ENCODE measurements around the gene CRBN. TPM values are rescaled to one million over a fixed set of nuclear protein-coding genes. Genes with fewer than 3 reads are reported as not detected.

Gene CRBN
- total and polyA plus RNA-seq, 2 donors (not counting 3 experiments of a cell fraction or from before 2014, with no cell fraction given) = 25.2 to 36.1 TPM

GRCh38 chr3:3165650-3166049 lies 13.8 kb downstream of the CRBN start:
- dilution Hi-C loops (cut with MboI; ENCODE audit: extremely low pct_ligation_motif_present, low sequenced_read_pairs) = no loop called here
- no peak overlapping the region for H3K9ac ChIP-seq (replicated peaks; ENCODE audit: extremely low read depth, insufficient read depth, low read length)
- H3K4me3 ChIP-seq (replicated peaks in 1 of 3; ENCODE audit: insufficient read depth in 1 of 3, low read depth in 1 of 3, low read length in 3 of 3) = no peak overlapping the region
- H3K4me1 ChIP-seq (ENCODE audit: control insufficient read depth, extremely low read depth, insufficient read depth, low read length) = no peaks in the 10 kb centered on the region
- no peak for DNase-seq (ENCODE audit: low read depth, low spot score)
- ChIA-PET CTCF (no interaction called here), POLR2A (no interaction called here)
- H3K36me3 ChIP-seq (ENCODE audit: control insufficient read depth in 2 of 2, extremely low read depth in 1 of 2, insufficient read depth in 2 of 2, low read length in 2 of 2) = peaks cover 12 to 15% of the 10 kb centered on the region in 2 experiments
- H2AFZ ChIP-seq (ENCODE audit: low read depth, low read length) = no peak overlapping the region
- H3K27ac ChIP-seq (ENCODE audit: insufficient read depth, low read depth, low read length) = no peak overlapping the region
- H3K9me1 ChIP-seq (replicated peaks; ENCODE audit: control insufficient read depth, extremely low read depth, insufficient read depth, low read length) = no peaks in the 10 kb centered on the region
- FAIRE-seq = no peak
- TF ChIP-seq GATA2 (IDR thresholded peaks at IDR 0.05; ENCODE audit: insufficient read depth, insufficient read length, low read depth, low read length) (no peak), POLR2A (IDR thresholded peaks at IDR 0.05; ENCODE audit: low read depth, low read length) (no peak), POLR2AphosphoS5 (IDR thresholded peaks at IDR 0.05; ENCODE audit: insufficient read depth, low read depth, low read length) (no peak), FOS (IDR thresholded peaks at IDR 0.05; ENCODE audit: borderline replicate concordance, insufficient read depth, low read length) (no peak)
- H3K79me2 ChIP-seq (ENCODE audit: control insufficient read depth, insufficient read depth, low read length) = no peaks in the 10 kb centered on the region
- intact Hi-C loops (cut with micrococcal nuclease) = no loop called here
- H3K27me3 ChIP-seq (ENCODE audit: control insufficient read depth in 2 of 2, insufficient read depth in 2 of 2, low read length in 2 of 2) = no peaks in the 10 kb centered on the region
- BruUV-seq (replicated peaks) = no TSS peak
- H3K4me2 ChIP-seq (ENCODE audit: insufficient read depth, low read length) = no peak overlapping the region
- H3K9me3 ChIP-seq (replicated peaks; ENCODE audit: control insufficient read depth, insufficient read depth, low read length) = no peaks in the 10 kb centered on the region
- H4K20me1 ChIP-seq (replicated peaks; ENCODE audit: control insufficient read depth, extremely low read depth, insufficient read depth, low read length) = no peaks in the 10 kb centered on the region

GRCh38 chr3:3165241-3165640 lies 14.2 kb downstream of the CRBN start:
- ChIA-PET POLR2A (no interaction called here), CTCF (no interaction called here)
- Histone ChIP-seq H3K27ac (ENCODE audit: insufficient read depth, low read depth, low read length) (no peak overlapping the region), H3K9me3 (replicated peaks; ENCODE audit: control insufficient read depth, insufficient read depth, low read length) (no peaks in the 10 kb centered on the region), H2AFZ (ENCODE audit: low read depth, low read length) (no peak overlapping the region), H3K9me1 (replicated peaks; ENCODE audit: control insufficient read depth, extremely low read depth, insufficient read depth, low read length) (no peaks in the 10 kb centered on the region), H3K9ac (replicated peaks; ENCODE audit: extremely low read depth, insufficient read depth, low read length) (no peak overlapping the region), H3K79me2 (ENCODE audit: control insufficient read depth, insufficient read depth, low read length) (no peaks in the 10 kb centered on the region), H3K4me1 (ENCODE audit: control insufficient read depth, extremely low read depth, insufficient read depth, low read length) (no peaks in the 10 kb centered on the region), H3K4me2 (ENCODE audit: insufficient read depth, low read length) (no peak overlapping the region), H3K27me3 (ENCODE audit: control insufficient read depth in 2 of 2, insufficient read depth in 2 of 2, low read length in 2 of 2) (no peaks in the 10 kb centered on the region), H3K4me3 (replicated peaks in 1 of 3; ENCODE audit: insufficient read depth in 1 of 3, low read depth in 1 of 3, low read length in 3 of 3) (no peak overlapping the region), H3K36me3 (ENCODE audit: control insufficient read depth in 2 of 2, extremely low read depth in 1 of 2, insufficient read depth in 2 of 2, low read length in 2 of 2) (peaks cover 12 to 15% of the 10 kb centered on the region in 2 experiments), H4K20me1 (replicated peaks; ENCODE audit: control insufficient read depth, extremely low read depth, insufficient read depth, low read length) (no peaks in the 10 kb centered on the region)
- no TSS peak for BruUV-seq (replicated peaks)
- DNase-seq (ENCODE audit: low read depth, low spot score) (no peak), FAIRE-seq (no peak)
- intact Hi-C loops (cut with micrococcal nuclease) (no loop called here), dilution Hi-C loops (cut with MboI; ENCODE audit: extremely low pct_ligation_motif_present, low sequenced_read_pairs) (no loop called here)
- no peak for TF ChIP-seq POLR2A (IDR thresholded peaks at IDR 0.05; ENCODE audit: low read depth, low read length)
- TF ChIP-seq JUN (IDR thresholded peaks at IDR 0.05; ENCODE audit: borderline replicate concordance, insufficient read depth, insufficient read length, low read depth) = no peak
- TF ChIP-seq GATA2 (IDR thresholded peaks at IDR 0.05; ENCODE audit: insufficient read depth, insufficient read length, low read depth, low read length) = no peak
- TF ChIP-seq CTCF (IDR thresholded peaks at IDR 0.05; ENCODE audit: extremely low read depth in 1 of 2, insufficient read depth in 1 of 2, low read depth in 1 of 2, low read length in 2 of 2) = no peak
- TF ChIP-seq POLR2AphosphoS5 (IDR thresholded peaks at IDR 0.05; ENCODE audit: insufficient read depth, low read depth, low read length) = no peak
- no peak for TF ChIP-seq FOS (IDR thresholded peaks at IDR 0.05; ENCODE audit: borderline replicate concordance, insufficient read depth, low read length)
- TF ChIP-seq MYC (IDR thresholded peaks at IDR 0.05; ENCODE audit: low read depth, low read length) = no peak
- TF ChIP-seq EZH2 (IDR thresholded peaks at IDR 0.05; ENCODE audit: borderline replicate concordance, low read depth, low read length, severe bottlenecking) = no peak
- TF ChIP-seq, protein P1, sequence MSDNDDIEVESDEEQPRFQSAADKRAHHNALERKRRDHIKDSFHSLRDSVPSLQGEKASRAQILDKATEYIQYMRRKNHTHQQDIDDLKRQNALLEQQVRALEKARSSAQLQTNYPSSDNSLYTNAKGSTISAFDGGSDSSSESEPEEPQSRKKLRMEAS (IDR thresholded peaks at IDR 0.05; ENCODE audit: insufficient read depth, insufficient read length) = no peak
